Measurements from ENCODE around the gene NUDT3.
"Not testable (repeated sequence)": the region's sequence is repeated elsewhere in the genome, so short reads cannot be mapped to it uniquely, and the experiment has no call there.

DNA sequence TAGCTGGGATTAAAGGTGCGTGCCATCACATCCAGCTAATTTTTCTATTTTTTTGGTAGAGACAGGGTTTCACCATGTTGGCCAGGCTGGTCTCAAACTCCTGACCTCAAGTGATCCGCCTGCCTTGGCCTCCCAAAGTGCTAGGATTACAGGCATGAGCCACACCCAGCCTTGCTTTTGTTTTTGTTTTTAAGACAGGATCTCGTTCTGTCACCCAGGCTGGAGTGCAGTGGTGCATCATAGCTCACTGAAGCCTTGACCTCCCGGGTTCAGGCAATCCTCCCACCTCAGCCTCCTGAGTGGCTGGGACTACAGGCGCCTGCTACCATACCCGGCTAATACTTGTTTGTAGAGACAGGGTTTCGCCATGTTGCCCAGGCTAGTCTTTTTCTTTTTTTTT, 38.9 kb downstream of the NUDT3 start:
- TF ChIP-seq, protein P1, sequence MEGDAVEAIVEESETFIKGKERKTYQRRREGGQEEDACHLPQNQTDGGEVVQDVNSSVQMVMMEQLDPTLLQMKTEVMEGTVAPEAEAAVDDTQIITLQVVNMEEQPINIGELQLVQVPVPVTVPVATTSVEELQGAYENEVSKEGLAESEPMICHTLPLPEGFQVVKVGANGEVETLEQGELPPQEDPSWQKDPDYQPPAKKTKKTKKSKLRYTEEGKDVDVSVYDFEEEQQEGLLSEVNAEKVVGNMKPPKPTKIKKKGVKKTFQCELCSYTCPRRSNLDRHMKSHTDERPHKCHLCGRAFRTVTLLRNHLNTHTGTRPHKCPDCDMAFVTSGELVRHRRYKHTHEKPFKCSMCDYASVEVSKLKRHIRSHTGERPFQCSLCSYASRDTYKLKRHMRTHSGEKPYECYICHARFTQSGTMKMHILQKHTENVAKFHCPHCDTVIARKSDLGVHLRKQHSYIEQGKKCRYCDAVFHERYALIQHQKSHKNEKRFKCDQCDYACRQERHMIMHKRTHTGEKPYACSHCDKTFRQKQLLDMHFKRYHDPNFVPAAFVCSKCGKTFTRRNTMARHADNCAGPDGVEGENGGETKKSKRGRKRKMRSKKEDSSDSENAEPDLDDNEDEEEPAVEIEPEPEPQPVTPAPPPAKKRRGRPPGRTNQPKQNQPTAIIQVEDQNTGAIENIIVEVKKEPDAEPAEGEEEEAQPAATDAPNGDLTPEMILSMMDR (conservative IDR thresholded peaks at IDR 0.05) = not testable (repeated sequence)
- not testable (repeated sequence) for TF ChIP-seq ZFX (IDR thresholded peaks at IDR 0.05)
